NCI-H748 treated with DMSO at 0.1 percent for 48 hours (cell line): ENCODE data around the gene SP140L.
"Not testable (repeated sequence)": the region's sequence is repeated elsewhere in the genome, so short reads cannot be mapped to it uniquely, and the experiment has no call there.

Experiments used
- DNase-seq: peaks from one replicate; lab custom pipeline; 2025; lab: John Stamatoyannopoulos, UW

Gene SP140L

GRCh38 chr2:230323385-230324106 lies 3.4 kb upstream of the SP140L start:
- DNase-seq, result no peak

- DNase-seq, result no peak
These were observed 2.5 kb upstream of the SP140L start for GRCh38 chr2:230324503-230324902.

- no peak for DNase-seq
These were observed 1.4 kb upstream of the SP140L start for GRCh38 chr2:230325316-230326243.

GRCh38 chr2:230327418-230328154 lies 593 bp downstream of the SP140L start:
- DNase-seq, result no peak

GRCh38 chr2:230328155-230328458 lies 1.1 kb downstream of the SP140L start:
- DNase-seq, result no peak

- no peak for DNase-seq
These were observed 3.1 kb downstream of the SP140L start for GRCh38 chr2:230329946-230330605.

GRCh38 chr2:230330725-230331124 lies 3.7 kb downstream of the SP140L start:
- no peak for DNase-seq

- no peak for DNase-seq
These were observed 8.5 kb downstream of the SP140L start for GRCh38 chr2:230335461-230335863.

GRCh38 chr2:230335864-230336506 lies 9.0 kb downstream of the SP140L start:
- DNase-seq, result no peak

GRCh38 chr2:230341936-230342528 lies 15.0 kb downstream of the SP140L start:
- not testable (repeated sequence) for DNase-seq

- not testable (repeated sequence) for DNase-seq
These were observed 16.1 kb downstream of the SP140L start for GRCh38 chr2:230343041-230343624.

GRCh38 chr2:230343747-230344146 lies 16.8 kb downstream of the SP140L start:
- DNase-seq, result no peak

GRCh38 chr2:230346465-230346864 lies 19.5 kb downstream of the SP140L start:
- no peak for DNase-seq

GRCh38 chr2:230346921-230347533 lies 20.0 kb downstream of the SP140L start:
- no peak for DNase-seq

- no peak for DNase-seq
These were observed 20.8 kb downstream of the SP140L start for GRCh38 chr2:230347659-230348305.

- DNase-seq, result no peak
These were observed 21.8 kb downstream of the SP140L start for GRCh38 chr2:230348787-230349186.

GRCh38 chr2:230356084-230356483 lies 29.1 kb downstream of the SP140L start:
- DNase-seq, result no peak

- no peak for DNase-seq
These were observed 31.3 kb downstream of the SP140L start for GRCh38 chr2:230358305-230358704.

GRCh38 chr2:230360028-230360427 lies 33.0 kb downstream of the SP140L start:
- DNase-seq, result no peak
